WERI-Rb-1 (cell line): Measurements from ENCODE around the gene BCL7B.
A peak's percentile ranks its signal among the peaks of the same experiment; 100 is the strongest.

ENCODE experiments used
- DNase-seq: peaks from one replicate; pipeline ENCODE4 v3.0.0-alpha.2; 2020
- H3K27ac ChIP-seq: fragments of 250-450 bp; sonication (Bioruptor Pico); 2 replicates; pipeline ENCODE4 v1.5.1; 2020; ENCODE audit warnings: mild to moderate bottlenecking, moderate library complexity
- H3K27me3 ChIP-seq: fragments of 250-450 bp; sonication (Bioruptor Pico); 2 replicates; pipeline ENCODE4 v1.5.1; 2021; ENCODE audit warnings: mild to moderate bottlenecking, low read depth, moderate library complexity; ENCODE audit not compliant: insufficient read depth, severe bottlenecking
- H3K36me3 ChIP-seq: fragments of 250-450 bp; sonication (Bioruptor Pico); 2 replicates; pipeline ENCODE4 v1.5.1; 2020; ENCODE audit warnings: mild to moderate bottlenecking, moderate library complexity
- H3K4me3 ChIP-seq: 2 replicates; pipeline ENCODE4 v1.5.1; 2011; ENCODE audit warnings: low read depth, mild to moderate bottlenecking, control low read depth, low read length
- H3K9me3 ChIP-seq: fragments of 250-450 bp; sonication (Bioruptor Pico); 2 replicates; pipeline ENCODE4 v1.5.1; 2021; ENCODE audit warnings: mild to moderate bottlenecking, moderate library complexity; ENCODE audit not compliant: severe bottlenecking
- CTCF ChIP-seq: IDR thresholded peaks from 2 replicates; pipeline ENCODE4 v1.5.1; 2011; ENCODE audit warnings: low read depth, mild to moderate bottlenecking, control low read depth, inconsistent platforms, low read length

BCL7B gene

DNA sequence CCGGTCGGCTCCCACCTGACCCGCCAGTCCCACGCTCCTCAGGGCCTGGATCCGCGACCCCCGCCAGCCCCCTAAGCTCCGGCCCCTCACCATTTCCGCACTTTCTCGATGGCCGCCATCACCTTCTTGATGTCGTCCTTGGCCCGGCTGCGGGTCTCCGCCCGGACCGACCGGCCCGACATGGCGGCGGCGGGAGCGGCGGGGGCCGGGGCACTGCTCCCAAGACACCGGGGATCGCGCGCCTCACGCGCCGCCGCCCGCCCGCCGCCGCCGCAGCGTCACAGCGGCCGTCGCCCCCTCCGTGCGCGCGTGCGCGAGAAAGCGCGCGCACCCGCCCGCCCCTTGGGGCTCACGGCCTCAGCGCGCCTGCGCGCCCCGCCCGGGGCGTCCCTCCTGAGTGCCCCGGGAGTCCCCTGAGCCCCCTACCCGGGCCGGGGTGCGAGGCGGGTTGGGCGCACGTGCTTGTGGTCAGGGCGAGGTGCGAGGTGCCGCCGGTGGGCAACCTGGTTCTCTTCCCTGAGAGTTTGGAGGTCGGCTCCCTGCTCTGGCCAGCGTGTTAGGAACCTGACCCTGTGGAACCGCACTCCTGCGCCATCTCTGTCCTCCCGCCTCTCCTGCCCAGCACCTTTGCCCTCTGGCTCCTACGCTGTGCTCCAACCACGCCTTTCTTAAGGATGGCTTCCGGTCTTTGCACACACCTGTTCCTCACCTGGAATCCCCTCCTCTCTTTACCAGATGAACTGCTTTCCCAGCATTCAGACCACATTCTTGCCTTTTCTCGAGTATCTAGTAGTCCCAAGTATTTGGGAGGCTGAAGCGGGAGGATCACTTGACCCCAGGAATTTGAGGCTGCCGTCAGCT is at the start of gene BCL7B:
Gene BCL7B, minus strand, starts transcription at position 294 of the 861 bp plus-strand sequence. Its CDS starts 112 bp downstream, at position 182.
- Histone ChIP-seq H3K9me3 (no peaks in the 10 kb centered on the region), H3K27ac (peak within 1 kb of the TSS; percentile 99), H3K4me3 (peak within 1 kb of the TSS; percentile 77), H3K27me3 (no peaks in the 10 kb centered on the region), H3K36me3 (peaks cover 29% of the 10 kb centered on the region)
- peak; percentile 62 for DNase-seq
- no peak for TF ChIP-seq CTCF

GRCh38 chr7:73605601-73606220 is 48.2 kb upstream of the BCL7B start:
- no peak overlapping the region for H3K27ac ChIP-seq
- no peaks in the 10 kb centered on the region for H3K9me3 ChIP-seq
- TF ChIP-seq CTCF: no peak
- H3K27me3 ChIP-seq: no peaks in the 10 kb centered on the region
- no peak overlapping the region for H3K4me3 ChIP-seq
- H3K36me3 ChIP-seq: peaks cover 4% of the 10 kb centered on the region
- no peak for DNase-seq

- Histone ChIP-seq H3K9me3 (no peaks in the 10 kb centered on the region), H3K27me3 (no peaks in the 10 kb centered on the region), H3K4me3 (no peak overlapping the region), H3K27ac (no peak overlapping the region), H3K36me3 (no peaks in the 10 kb centered on the region)
- no peak for DNase-seq
- no peak for TF ChIP-seq CTCF
Measured at GRCh38 chr7:73602721-73603651, 45.5 kb upstream of the BCL7B start.

DNA sequence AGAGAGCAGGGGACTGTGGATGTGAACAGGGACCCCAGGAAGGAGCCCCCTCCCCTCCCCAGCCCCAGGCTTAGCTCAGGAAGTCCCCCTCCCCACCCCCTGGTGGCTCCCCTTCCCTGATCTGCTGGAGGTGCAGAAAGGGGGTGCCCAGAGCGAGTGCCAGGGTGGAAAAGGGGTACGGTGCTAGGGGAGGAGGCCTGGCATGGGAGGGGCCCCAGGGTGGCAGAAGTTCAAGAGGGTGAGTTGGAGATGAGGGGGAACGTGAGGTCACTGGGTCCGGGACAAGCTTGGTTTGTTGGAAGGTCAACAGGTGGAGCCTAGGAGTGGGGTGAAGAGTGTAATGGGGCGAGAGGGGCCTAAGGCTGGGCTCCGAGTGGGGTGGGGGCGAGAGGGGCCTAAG is 42.4 kb upstream of the BCL7B start:
- Histone ChIP-seq H3K27ac (no peak overlapping the region), H3K9me3 (no peaks in the 10 kb centered on the region), H3K36me3 (no peaks in the 10 kb centered on the region; the same call in 1 of the 2 replicates), H3K4me3 (no peak overlapping the region), H3K27me3 (no peaks in the 10 kb centered on the region)
- TF ChIP-seq CTCF: no peak
- no peak for DNase-seq

DNA sequence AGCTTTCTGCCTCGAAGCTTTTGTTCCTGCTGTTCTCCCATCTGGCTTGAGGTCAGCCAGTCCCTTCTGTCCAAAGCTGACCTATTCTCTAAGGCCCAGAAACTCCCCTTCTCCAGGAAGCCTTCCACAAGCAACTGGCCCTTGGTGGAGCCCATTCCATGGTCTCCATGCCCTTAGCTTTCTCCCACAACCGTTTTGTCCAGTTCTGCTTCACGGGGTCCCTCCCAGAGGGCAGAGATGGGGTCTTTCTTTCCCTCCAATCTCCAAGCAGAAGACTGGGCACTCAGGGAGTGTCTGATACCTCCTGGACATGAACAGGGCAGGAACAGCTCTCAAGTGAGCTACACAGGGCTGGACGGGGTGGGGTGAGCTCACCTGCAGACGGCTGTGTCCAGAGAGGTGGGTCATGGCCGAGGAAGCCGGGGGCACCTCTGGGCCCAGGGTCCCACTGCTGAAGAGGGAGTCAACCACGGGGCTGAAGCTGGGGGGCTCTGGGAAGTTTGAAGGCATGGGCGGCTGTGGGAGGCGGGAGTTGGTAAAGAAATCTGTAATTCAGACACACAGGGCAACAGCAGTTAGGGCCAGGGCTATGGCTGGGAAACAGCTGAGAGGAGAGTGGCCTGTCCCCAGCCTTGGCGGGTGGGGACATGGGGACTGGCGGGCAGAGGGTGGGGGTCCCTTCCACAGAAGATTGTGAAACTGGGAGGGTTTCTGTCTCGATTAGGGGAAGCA is 41.8 kb upstream of the BCL7B start:
- Histone ChIP-seq H3K27me3 (no peaks in the 10 kb centered on the region), H3K27ac (no peak overlapping the region), H3K4me3 (no peak overlapping the region), H3K36me3 (no peaks in the 10 kb centered on the region; the same call in 1 of the 2 replicates), H3K9me3 (no peaks in the 10 kb centered on the region)
- no peak for TF ChIP-seq CTCF
- DNase-seq: no peak
